Fibroblast of lung (primary cell): ENCODE results near the gene HMX1.

Source experiments
- EZH2 ChIP-seq: IDR thresholded peaks from 2 replicates; pipeline ENCODE4 v1.5.1; 2012; ENCODE audit warnings: low read length, control low read depth, mild to moderate bottlenecking; ENCODE audit errors: missing control alignments
- TF ChIP-seq, protein P1 (sequence below), 2 donors: IDR thresholded peaks in 1 of 2; conservative IDR thresholded peaks in 1 of 2; 1 replicate in 1 of 2; 2 replicates in 1 of 2; pipeline ENCODE4 v1.5.1; 2011 to 2012; ENCODE audit warnings: low read length in 2 of 2, control low read depth in 1 of 2, inconsistent platforms in 1 of 2, low read depth in 1 of 2, mild to moderate bottlenecking in 1 of 2

GRCh38 chr4:8870647-8871416 is 807 bp downstream of the HMX1 start:
- no peak for TF ChIP-seq EZH2
- TF ChIP-seq, protein P1, sequence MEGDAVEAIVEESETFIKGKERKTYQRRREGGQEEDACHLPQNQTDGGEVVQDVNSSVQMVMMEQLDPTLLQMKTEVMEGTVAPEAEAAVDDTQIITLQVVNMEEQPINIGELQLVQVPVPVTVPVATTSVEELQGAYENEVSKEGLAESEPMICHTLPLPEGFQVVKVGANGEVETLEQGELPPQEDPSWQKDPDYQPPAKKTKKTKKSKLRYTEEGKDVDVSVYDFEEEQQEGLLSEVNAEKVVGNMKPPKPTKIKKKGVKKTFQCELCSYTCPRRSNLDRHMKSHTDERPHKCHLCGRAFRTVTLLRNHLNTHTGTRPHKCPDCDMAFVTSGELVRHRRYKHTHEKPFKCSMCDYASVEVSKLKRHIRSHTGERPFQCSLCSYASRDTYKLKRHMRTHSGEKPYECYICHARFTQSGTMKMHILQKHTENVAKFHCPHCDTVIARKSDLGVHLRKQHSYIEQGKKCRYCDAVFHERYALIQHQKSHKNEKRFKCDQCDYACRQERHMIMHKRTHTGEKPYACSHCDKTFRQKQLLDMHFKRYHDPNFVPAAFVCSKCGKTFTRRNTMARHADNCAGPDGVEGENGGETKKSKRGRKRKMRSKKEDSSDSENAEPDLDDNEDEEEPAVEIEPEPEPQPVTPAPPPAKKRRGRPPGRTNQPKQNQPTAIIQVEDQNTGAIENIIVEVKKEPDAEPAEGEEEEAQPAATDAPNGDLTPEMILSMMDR (conservative IDR thresholded peaks at IDR 0.05 in 1 of 2, IDR thresholded peaks at IDR 0.05 in 1 of 2; ENCODE audit: low read depth in 1 of 2, low read length in 2 of 2): no peak
